IMR-90 (cell line): ENCODE data around the gene SIPA1L3. TPM values are rescaled to one million over a fixed set of nuclear protein-coding genes. Genes with fewer than 3 reads are reported as not detected.

Experiments used
- ATAC-seq: fragments of 200-7000 bp; cut with Tn5 transposase; 2 replicates; pipeline ENCODE4 v1.9.1; 2020; ENCODE audit warnings: low read depth, mild to moderate bottlenecking, moderate library complexity
- BruUV-seq: library from RNA; stranded (reverse); fragments of 400-500 nt; replicated peaks from 2 replicates; lab custom pipeline; 2021; lab: Mats Ljungman, UMichigan
- CTCF ChIA-PET: fragments of 300-600 bp; formaldehyde crosslinking; extraction: SDS; loops from one replicate; lab custom pipeline; 2021; ENCODE audit warnings: antibody characterized with exemption; lab: Yijun Ruan, JAX
- POLR2A ChIA-PET: fragments of 300-600 bp; sonication (Branson Sonifier 250); formaldehyde crosslinking; loops from one replicate; lab custom pipeline; 2022; ENCODE audit warnings: antibody characterized with exemption; ENCODE audit not compliant: unreplicated experiment; lab: Charles Lee
- DNase-seq: peaks from one replicate; pipeline ENCODE4 v3.0.0; 2013
- H2AFZ ChIP-seq: replicated peaks from 2 replicates; pipeline ENCODE3; 2013; ENCODE audit warnings: low read length, mild to moderate bottlenecking; ENCODE audit not compliant: poor library complexity
- H2AK5ac ChIP-seq: 2 replicates; pipeline ENCODE4 v1.6.1; 2013; ENCODE audit warnings: low read depth, low read length, inconsistent platforms
- H2AK9ac ChIP-seq: replicated peaks from 2 replicates; pipeline ENCODE3; 2013; ENCODE audit warnings: mild to moderate bottlenecking, low read depth, low read length, moderate library complexity; ENCODE audit not compliant: poor library complexity
- H2BK120ac ChIP-seq: 2 replicates; pipeline ENCODE4 v1.6.1; 2013; ENCODE audit warnings: low read depth, low read length, inconsistent platforms
- H2BK15ac ChIP-seq: 3 replicates; pipeline ENCODE4 v1.6.1; 2013; ENCODE audit warnings: low read depth, low read length, inconsistent platforms
- H2BK20ac ChIP-seq: 2 replicates; pipeline ENCODE4 v1.6.1; 2013; ENCODE audit warnings: low read depth, mild to moderate bottlenecking, inconsistent platforms, low read length, moderate library complexity
- H2BK5ac ChIP-seq: 2 replicates; pipeline ENCODE4 v1.6.1; 2013; ENCODE audit warnings: mild to moderate bottlenecking, low read depth, low read length, inconsistent platforms; ENCODE audit not compliant: poor library complexity, severe bottlenecking
- H3K14ac ChIP-seq: replicated peaks from 2 replicates; pipeline ENCODE4 v1.6.1; 2013; ENCODE audit warnings: low read depth, low read length, inconsistent platforms
- H3K18ac ChIP-seq: 2 replicates; pipeline ENCODE4 v1.6.1; 2013; ENCODE audit warnings: low read depth, low read length, control low read depth
- H3K23ac ChIP-seq: 2 replicates; pipeline ENCODE4 v1.6.1; 2013; ENCODE audit warnings: low read depth, low read length, inconsistent platforms
- H3K27ac ChIP-seq: 2 replicates; pipeline ENCODE4 v1.5.1; 2013; ENCODE audit warnings: mild to moderate bottlenecking, control low read depth, low read length; ENCODE audit not compliant: insufficient read depth
- H3K27me3 ChIP-seq: 2 replicates; pipeline ENCODE4 v1.6.1; 2013; ENCODE audit warnings: low read length; ENCODE audit not compliant: control insufficient read depth, insufficient read depth
- H3K36me3 ChIP-seq: 2 replicates; pipeline ENCODE4 v1.6.1; 2013; ENCODE audit warnings: low read length, mixed read lengths; ENCODE audit not compliant: control insufficient read depth, insufficient read depth
- H3K4ac ChIP-seq: 2 replicates; pipeline ENCODE4 v1.6.1; 2013; ENCODE audit warnings: low read depth, low read length, inconsistent platforms
- H3K4me1 ChIP-seq: 2 replicates; pipeline ENCODE4 v1.6.1; 2013; ENCODE audit warnings: low read length, mixed read lengths; ENCODE audit not compliant: control insufficient read depth, insufficient read depth
- H3K4me2 ChIP-seq: 2 replicates; pipeline ENCODE4 v1.6.1; 2013; ENCODE audit warnings: low read depth, mild to moderate bottlenecking, control low read depth, low read length, moderate library complexity
- H3K4me3 ChIP-seq: 2 replicates; pipeline ENCODE4 v1.5.1; 2013; ENCODE audit warnings: low read depth, mild to moderate bottlenecking, control low read depth, low read length, moderate library complexity; ENCODE audit not compliant: insufficient read depth
- H3K56ac ChIP-seq: 2 replicates; pipeline ENCODE4 v1.6.1; 2013; ENCODE audit warnings: low read length, inconsistent platforms; ENCODE audit not compliant: insufficient read depth; ENCODE audit errors: extremely low read depth
- H3K79me1 ChIP-seq, 2 experiments: 2 replicates each; pipeline ENCODE4 v1.6.1; 2013; ENCODE audit warnings: low read length in 2 of 2, inconsistent platforms in 1 of 2, low read depth in 1 of 2
- H3K9ac ChIP-seq: 2 replicates; pipeline ENCODE4 v1.6.1; 2013; ENCODE audit warnings: low read depth, low read length, control low read depth
- H3K9me1 ChIP-seq: 2 replicates; pipeline ENCODE4 v1.6.1; 2013; ENCODE audit warnings: low read length, inconsistent platforms; ENCODE audit not compliant: insufficient read depth
- H3K9me3 ChIP-seq: 2 replicates; pipeline ENCODE4 v1.6.1; 2013; ENCODE audit warnings: low read length; ENCODE audit not compliant: control insufficient read depth, insufficient read depth
- H4K20me1 ChIP-seq: 2 replicates; pipeline ENCODE4 v1.6.1; 2013; ENCODE audit warnings: low read length, inconsistent platforms; ENCODE audit not compliant: insufficient read depth
- H4K5ac ChIP-seq: 2 replicates; pipeline ENCODE4 v1.6.1; 2013; ENCODE audit warnings: mild to moderate bottlenecking, low read depth, low read length, control low read depth
- H4K8ac ChIP-seq, 2 experiments: 2 replicates each; pipeline ENCODE4 v1.6.1; 2013; ENCODE audit warnings: low read depth in 2 of 2, low read length in 2 of 2, control low read depth in 1 of 2, inconsistent platforms in 1 of 2
- H4K91ac ChIP-seq: 2 replicates; pipeline ENCODE4 v1.6.1; 2013; ENCODE audit warnings: low read depth, low read length, inconsistent platforms; ENCODE audit not compliant: insufficient read depth
- BHLHE40 ChIP-seq: fragments of 150-350 bp; IDR thresholded peaks from 2 replicates; pipeline ENCODE4 v1.6.1; 2016; ENCODE audit warnings: mild to moderate bottlenecking, low read depth, low read length
- CEBPB ChIP-seq: IDR thresholded peaks from 2 replicates; pipeline ENCODE4 v1.6.1; 2012; ENCODE audit warnings: low read depth, low read length, improper control_type of control experiment
- CHD1 ChIP-seq: IDR thresholded peaks from 2 replicates; pipeline ENCODE4 v1.6.1; 2012; ENCODE audit warnings: low read depth, low read length, improper control_type of control experiment
- CTCF ChIP-seq: conservative IDR thresholded peaks from 2 replicates; pipeline ENCODE4 v1.5.1; 2012; ENCODE audit warnings: mild to moderate bottlenecking, low read depth, low read length, improper control_type of control experiment
- ELK1 ChIP-seq: fragments of 150-350 bp; IDR thresholded peaks from 2 replicates; pipeline ENCODE4 v1.6.1; 2016; ENCODE audit warnings: low read depth, mild to moderate bottlenecking, low read length, moderate library complexity, borderline replicate concordance
- FOS ChIP-seq: fragments of 150-350 bp; IDR thresholded peaks from 2 replicates; pipeline ENCODE4 v1.6.1; 2016; ENCODE audit warnings: low read depth, low read length
- MAFK ChIP-seq: IDR thresholded peaks from 2 replicates; pipeline ENCODE4 v1.6.1; 2012; ENCODE audit warnings: low read depth, low read length, improper control_type of control experiment
- MAZ ChIP-seq: IDR thresholded peaks from 2 replicates; pipeline ENCODE4 v1.6.1; 2012; ENCODE audit warnings: low read depth, mild to moderate bottlenecking, low read length, improper control_type of control experiment, moderate library complexity, borderline replicate concordance
- NFE2L2 ChIP-seq: fragments of 150-350 bp; IDR thresholded peaks from 2 replicates; pipeline ENCODE4 v1.6.1; 2016; ENCODE audit warnings: low read depth, mild to moderate bottlenecking, low read length
- POLR2A ChIP-seq: IDR thresholded peaks from 2 replicates; pipeline ENCODE4 v1.6.1; 2012; ENCODE audit warnings: mild to moderate bottlenecking, low read depth, low read length
- RAD21 ChIP-seq: IDR thresholded peaks from 2 replicates; pipeline ENCODE4 v1.6.1; 2012; ENCODE audit warnings: low read length, improper control_type of control experiment
- RCOR1 ChIP-seq: IDR thresholded peaks from 2 replicates; pipeline ENCODE4 v1.6.1; 2012; ENCODE audit warnings: mild to moderate bottlenecking, low read length, improper control_type of control experiment; ENCODE audit not compliant: insufficient replicate concordance
- RFX5 ChIP-seq: IDR thresholded peaks from 2 replicates; pipeline ENCODE4 v1.8.0; 2012; ENCODE audit warnings: low read depth, mild to moderate bottlenecking, low read length, moderate library complexity
- SMC3 ChIP-seq: fragments of 150-350 bp; IDR thresholded peaks from 2 replicates; pipeline ENCODE4 v1.6.1; 2016; ENCODE audit warnings: low read depth, mild to moderate bottlenecking, antibody characterized with exemption, low read length, moderate library complexity
- USF2 ChIP-seq: fragments of 150-350 bp; IDR thresholded peaks from 2 replicates; pipeline ENCODE4 v1.6.1; 2017; ENCODE audit warnings: mild to moderate bottlenecking, antibody characterized with exemption, low read length, low read depth
- WGBS, 2 experiments: methylation state at CpG; one replicate each; pipeline versions ENCODE4 v1.1.5 to v1.1.7; 2013; ENCODE audit warnings: missing lambda C conversion rate in 2 of 2; ENCODE audit not compliant: insufficient read length in 1 of 2; ENCODE audit errors: extremely low coverage in 2 of 2; 5-methylcytosine and 5-hydroxymethylcytosine counted together
- dilution Hi-C: fragments of 300-500 bp; cut with HindIII; formaldehyde crosslinking; loops from one replicate; pipeline ENCODE4 v1.14.3; 2018; ENCODE audit warnings: low sequenced_read_pairs; ENCODE audit not compliant: unreplicated experiment
- in situ Hi-C: fragments of 300-500 bp; cut with MboI; formaldehyde crosslinking; loops from 3 replicates; pipeline ENCODE4 v1.14.3; 2019; ENCODE audit warnings: low sequenced_read_pairs, inconsistent platforms, mixed read lengths
- intact Hi-C: fragments of 100-400 bp; cut with micrococcal nuclease; formaldehyde crosslinking; loops from 2 replicates; pipeline ENCODE4 v1.10.0; 2022
- polyA plus RNA-seq, 3 experiments: library from polyadenylated mRNA; depleted of rRNA; stranded (reverse); fragments of >200 nt; gene quantifications; 2 replicates each; pipeline ENCODE4 v1.2.3, GENCODE V29; 2012; ENCODE audit warnings: low replicate concordance in 1 of 3
- total RNA-seq: library from RNA; depleted of rRNA; stranded (reverse); fragments of >200 nt; gene quantifications from 2 replicates; pipeline ENCODE4 v1.2.3, GENCODE V29; 2012

Gene SIPA1L3
- total and polyA plus RNA-seq, 2 of the 4 experiments (the other 2 are of a cell fraction), result 4.1 to 9.4 TPM

GRCh38 chr19:38193445-38193844 lies 286.4 kb downstream of the SIPA1L3 start:
- Histone ChIP-seq H4K5ac (no peak overlapping the region), H3K79me1 (peaks cover 0 to 12% of the 10 kb centered on the region in 2 experiments; a peak in 2 of 4 replicates), H3K9me3 (no peaks in the 10 kb centered on the region), H2BK120ac (no peak overlapping the region), H3K14ac (no peak overlapping the region), H3K4me3 (no peak overlapping the region), H3K4ac (no peak overlapping the region), H4K91ac (no peak overlapping the region), H2BK15ac (no peak overlapping the region), H3K9me1 (peaks cover 6% of the 10 kb centered on the region; the same call in 1 of the 2 replicates), H3K18ac (no peak overlapping the region), H2AFZ (no peak overlapping the region), H2BK5ac (no peak overlapping the region), H3K4me1 (no peaks in the 10 kb centered on the region), H3K36me3 (peaks cover 14% of the 10 kb centered on the region), H4K20me1 (no peaks in the 10 kb centered on the region), H2AK9ac (no peak overlapping the region), H4K8ac (no peak overlapping the region), H2AK5ac (no peak overlapping the region), H3K23ac (no peak overlapping the region), H3K27ac (no peak overlapping the region), H3K4me2 (no peak overlapping the region), H3K9ac (no peak overlapping the region), H2BK20ac (no peak overlapping the region), H3K56ac (no peak overlapping the region), H3K27me3 (no peaks in the 10 kb centered on the region)
- WGBS, 2 experiments, result 99% methylated on average over 11 of the region's 29 CpGs; no CpG with 5 or more reads in 1 of the 2 experiments
- POLR2A ChIA-PET, result interaction anchor here (0.6 kb wide), 1 partner anchor 58 kb away, joined by 3 read pairs; no protein-coding TSS in a partner anchor
- intact Hi-C loops (no loop called here), in situ Hi-C loops (no loop called here), dilution Hi-C loops (no loop called here)
- CTCF ChIA-PET, result no interaction called here
- no peak for ATAC-seq
- no peak for DNase-seq
- TF ChIP-seq RAD21 (no peak), POLR2A (no peak), MAZ (no peak), USF2 (no peak), RCOR1 (no peak), ELK1 (no peak), MAFK (no peak), NFE2L2 (no peak), BHLHE40 (no peak), CTCF (no peak), FOS (no peak), RFX5 (no peak), SMC3 (no peak), CEBPB (no peak), CHD1 (no peak)
- no TSS peak for BruUV-seq
